H1 (cell line): ENCODE measurements around the gene AGPAT3. TPM values are rescaled to one million over a fixed set of nuclear protein-coding genes. Genes with fewer than 3 reads are reported as not detected.

Source experiments
- CHD1 ChIP-seq: IDR thresholded peaks from 2 replicates; pipeline ENCODE4 v1.6.1; 2012; ENCODE audit warnings: low read depth, low read length, improper control_type of control experiment
- CTBP2 ChIP-seq: IDR thresholded peaks from 2 replicates; pipeline ENCODE4 v1.7.0; 2011; ENCODE audit warnings: borderline replicate concordance, mild to moderate bottlenecking, moderate library complexity, mixed read lengths, low read length; ENCODE audit not compliant: insufficient read depth, insufficient read length
- FOSL1 ChIP-seq: IDR thresholded peaks from 2 replicates; pipeline ENCODE4 v1.6.1; 2011; ENCODE audit warnings: mild to moderate bottlenecking, low read depth, low read length, moderate library complexity; ENCODE audit not compliant: insufficient read depth
- NANOG ChIP-seq: IDR thresholded peaks from 2 replicates; pipeline ENCODE4 v1.6.1; 2011; ENCODE audit warnings: low read length, low read depth, mild to moderate bottlenecking, inconsistent platforms; ENCODE audit not compliant: insufficient read depth, poor library complexity, severe bottlenecking
- POU5F1 ChIP-seq: IDR thresholded peaks from 2 replicates; pipeline ENCODE4 v1.6.1; 2011; ENCODE audit warnings: low read depth, mild to moderate bottlenecking, low read length, moderate library complexity
- SIN3A ChIP-seq, 2 experiments: IDR thresholded peaks in 1 of 2; conservative IDR thresholded peaks in 1 of 2; 2 replicates each; pipeline ENCODE4 v1.6.1; 2011 to 2012; ENCODE audit warnings: low read length in 2 of 2, improper control_type of control experiment in 1 of 2, low read depth in 1 of 2, mild to moderate bottlenecking in 1 of 2
- SIX5 ChIP-seq: IDR thresholded peaks from 2 replicates; pipeline ENCODE4 v1.6.1; 2011; ENCODE audit warnings: mild to moderate bottlenecking, low read depth, low read length
- polyA plus RNA-seq, 7 experiments: library from polyadenylated mRNA; depleted of rRNA in 3 of 7; stranded (reverse) in 5 of 7; unstranded in 2 of 7; fragments of >200 nt in 5 of 7; fragments of 200-250 nt in 2 of 7; gene quantifications; 1 replicate in 5 of 7; 2 replicates in 1 of 7; 4 replicates in 1 of 7; pipeline versions ENCODE4 v1.2.1 to v1.2.3, GENCODE V29; 2011 to 2013; ENCODE audit warnings: missing spikeins in 2 of 7, mixed read lengths in 2 of 7
- total RNA-seq: library from RNA; stranded (reverse); fragmentation: NEBNext Ultra II Directional; extraction: Animal tissue kit (Norgen Biotek cat#: 25700); gene quantifications from 2 replicates; pipeline ENCODE4 v1.2.1, GENCODE V29; 2021

AGPAT3 gene
- total and polyA plus RNA-seq, 2 of the 8 experiments (the other 6 are each of a cell fraction or from before 2014, with no cell fraction given): 5.8 to 7.3 TPM

DNA sequence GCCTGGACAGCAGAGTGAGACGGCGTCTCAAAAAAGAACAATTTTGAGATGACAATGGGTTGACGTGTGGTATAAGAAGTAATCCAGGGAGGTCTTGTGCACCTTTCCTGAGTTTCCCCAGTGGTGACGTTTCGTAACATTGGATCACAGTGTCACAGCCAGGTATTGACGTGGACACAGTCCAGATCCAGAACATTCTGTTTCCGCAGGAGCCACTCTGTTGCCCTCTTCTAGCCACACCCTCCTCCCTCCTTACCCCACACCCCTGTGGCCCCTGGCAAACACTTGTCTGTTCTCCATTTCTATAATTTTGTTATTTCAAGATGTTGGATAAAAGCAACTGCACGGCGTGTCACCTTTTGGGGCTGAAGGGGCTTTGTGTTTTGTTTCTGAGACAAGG is 140.6 kb downstream of the AGPAT3 start (continued):
- TF ChIP-seq CHD1 (no peak), NANOG (no peak), SIX5 (no peak), FOSL1 (no peak), CTBP2 (no peak), SIN3A (conservative IDR thresholded peaks at IDR 0.05 in 1 of 2, IDR thresholded peaks at IDR 0.05 in 1 of 2; ENCODE audit: low read depth in 1 of 2, low read length in 2 of 2) (no peak), POU5F1 (no peak)
